Measurements from ENCODE around the gene SYCE1L.
"Not testable (repeated sequence)": the region's sequence is repeated elsewhere in the genome, so short reads cannot be mapped to it uniquely, and the experiment has no call there.

SYCE1L gene

DNA sequence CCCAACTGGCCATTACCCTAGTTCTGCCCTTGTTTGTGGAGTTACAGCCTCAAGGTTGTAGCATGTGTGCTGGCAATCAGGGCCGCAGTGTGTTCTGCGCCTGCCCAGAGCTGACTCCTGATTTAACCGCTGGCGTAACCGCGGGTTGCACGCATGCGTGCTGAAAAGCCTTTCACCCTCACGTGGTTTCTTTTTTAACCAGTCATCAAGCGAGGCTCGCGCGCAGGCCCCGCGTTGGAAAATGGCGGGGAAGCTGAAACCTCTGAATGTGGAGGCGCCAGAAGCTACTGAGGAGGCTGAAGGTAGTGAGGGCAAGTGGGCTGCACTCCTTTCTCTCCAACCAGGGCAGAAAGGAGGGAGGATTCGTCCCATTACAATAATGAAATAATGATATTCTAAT, at the start of gene SYCE1L:
SYCE1L (plus strand) TSS at position 198 of the 400 bp plus-strand sequence; CDS start at position 242, 44 bp downstream.
- Histone ChIP-seq H3K36me3 (ENCODE audit: low read depth) (peaks cover 31% of the 10 kb centered on the region), H3K27ac (ENCODE audit: poor library complexity, severe bottlenecking) (no peak within 1 kb of the TSS), H3K4me1 (ENCODE audit: insufficient read depth, poor library complexity, severe bottlenecking) (no peaks in the 10 kb centered on the region), H3K27me3 (ENCODE audit: insufficient read depth, poor library complexity, severe bottlenecking) (no peaks in the 10 kb centered on the region), H3K9me3 (ENCODE audit: severe bottlenecking) (no peaks in the 10 kb centered on the region), H3K4me3 (ENCODE audit: severe bottlenecking) (no peak within 1 kb of the TSS)
- TF ChIP-seq CTCF (IDR thresholded peaks at IDR 0.05; ENCODE audit: poor library complexity, severe bottlenecking): no peak
- ATAC-seq (ENCODE audit: low read depth) (no peak), DNase-seq (ENCODE audit: low spot score) (no peak)

GRCh38 chr16:77157346-77158058, 41.7 kb upstream of the SYCE1L start:
- no peak overlapping the region for H3K27ac ChIP-seq (ENCODE audit: poor library complexity, severe bottlenecking)
- no peaks in the 10 kb centered on the region for H3K36me3 ChIP-seq (ENCODE audit: low read depth)
- DNase-seq (ENCODE audit: low spot score) (no peak), ATAC-seq (ENCODE audit: low read depth) (no peak)
- no peaks in the 10 kb centered on the region for H3K9me3 ChIP-seq (ENCODE audit: severe bottlenecking)
- H3K4me3 ChIP-seq (ENCODE audit: severe bottlenecking): no peak overlapping the region
- no peak for TF ChIP-seq CTCF (IDR thresholded peaks at IDR 0.05; ENCODE audit: poor library complexity, severe bottlenecking)
- H3K4me1 ChIP-seq (ENCODE audit: insufficient read depth, poor library complexity, severe bottlenecking): no peaks in the 10 kb centered on the region
- peaks cover 13% of the 10 kb centered on the region for H3K27me3 ChIP-seq (ENCODE audit: insufficient read depth, poor library complexity, severe bottlenecking)

DNA sequence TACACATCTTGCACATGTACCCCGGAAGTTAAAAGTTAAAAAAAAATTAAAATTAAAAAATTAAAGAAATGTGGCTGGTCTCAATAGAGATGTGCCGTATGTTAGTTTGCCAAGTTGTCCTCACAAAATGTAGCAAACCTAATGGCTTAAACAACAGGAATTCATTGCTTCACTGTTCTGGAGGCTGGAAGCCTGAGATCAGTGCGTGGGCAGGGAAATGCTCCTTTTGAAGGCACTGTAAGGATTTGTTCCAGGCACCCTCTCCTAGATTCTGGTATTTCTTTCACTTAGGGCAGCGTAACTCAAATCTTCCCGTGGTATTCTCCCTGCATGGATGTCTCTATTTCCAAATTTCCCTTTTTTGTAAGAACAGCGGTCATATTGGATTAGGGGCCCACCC, 40.9 kb upstream of the SYCE1L start:
- TF ChIP-seq CTCF (IDR thresholded peaks at IDR 0.05; ENCODE audit: poor library complexity, severe bottlenecking): no peak
- Histone ChIP-seq H3K9me3 (ENCODE audit: severe bottlenecking) (no peaks in the 10 kb centered on the region), H3K27ac (ENCODE audit: poor library complexity, severe bottlenecking) (no peak overlapping the region), H3K4me1 (ENCODE audit: insufficient read depth, poor library complexity, severe bottlenecking) (no peaks in the 10 kb centered on the region), H3K4me3 (ENCODE audit: severe bottlenecking) (no peak overlapping the region), H3K36me3 (ENCODE audit: low read depth) (no peaks in the 10 kb centered on the region), H3K27me3 (ENCODE audit: insufficient read depth, poor library complexity, severe bottlenecking) (peaks cover 13% of the 10 kb centered on the region)
- DNase-seq (ENCODE audit: low spot score) (no peak), ATAC-seq (ENCODE audit: low read depth) (no peak)

DNA sequence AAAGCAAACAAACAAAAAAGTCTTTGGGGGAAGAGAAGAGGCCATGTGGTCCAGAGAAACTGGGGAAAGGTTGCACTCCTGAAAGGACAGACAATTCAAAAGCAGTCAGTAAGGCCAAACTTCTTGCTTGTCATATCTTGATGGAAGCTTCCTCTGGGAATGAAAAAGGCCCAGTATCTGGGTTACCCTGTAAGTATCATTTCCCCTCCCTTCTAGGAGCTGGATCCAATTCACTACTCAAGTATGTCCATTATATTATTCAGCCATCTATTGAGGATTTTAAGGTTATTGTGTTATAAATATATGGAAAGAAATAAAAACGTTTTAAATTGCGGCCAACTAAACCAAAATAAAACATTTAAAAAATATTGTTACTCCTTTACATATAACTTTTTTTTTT, 34.2 kb upstream of the SYCE1L start:
- peaks cover 17% of the 10 kb centered on the region for H3K27me3 ChIP-seq (ENCODE audit: insufficient read depth, poor library complexity, severe bottlenecking)

GRCh38 chr16:77165536-77166236, 33.5 kb upstream of the SYCE1L start:
- H3K27me3 ChIP-seq (ENCODE audit: insufficient read depth, poor library complexity, severe bottlenecking): peaks cover 17% of the 10 kb centered on the region
- DNase-seq (ENCODE audit: low spot score); H3K27ac ChIP-seq (ENCODE audit: poor library complexity, severe bottlenecking); H3K4me1 ChIP-seq (ENCODE audit: insufficient read depth, poor library complexity, severe bottlenecking); H3K36me3 ChIP-seq (ENCODE audit: low read depth); H3K4me3 ChIP-seq (ENCODE audit: severe bottlenecking); H3K9me3 ChIP-seq (ENCODE audit: severe bottlenecking); ATAC-seq (ENCODE audit: low read depth): not testable (repeated sequence)

More for the DNA sequence above, 34.2 kb upstream of the SYCE1L start:
- Histone ChIP-seq H3K4me1 (ENCODE audit: insufficient read depth, poor library complexity, severe bottlenecking) (no peaks in the 10 kb centered on the region), H3K36me3 (ENCODE audit: low read depth) (no peaks in the 10 kb centered on the region), H3K4me3 (ENCODE audit: severe bottlenecking) (no peak overlapping the region), H3K9me3 (ENCODE audit: severe bottlenecking) (no peaks in the 10 kb centered on the region), H3K27ac (ENCODE audit: poor library complexity, severe bottlenecking) (no peak overlapping the region)
- DNase-seq (ENCODE audit: low spot score): no peak
- ATAC-seq (ENCODE audit: low read depth): no peak
- TF ChIP-seq CTCF (IDR thresholded peaks at IDR 0.05; ENCODE audit: poor library complexity, severe bottlenecking): no peak
